Esophagus muscularis mucosa (tissue), 4 donors: ENCODE results near the gene NHP2.

Experiments
- EP300 ChIP-seq: sonication (generic); formaldehyde crosslinking; IDR thresholded peaks from one replicate; pipeline ENCODE4 v1.6.1; 2017; ENCODE audit warnings: antibody characterized with exemption
- POLR2A ChIP-seq: fragments of 450-650 bp; IDR thresholded peaks from one replicate; pipeline ENCODE4 v1.6.1; 2017; ENCODE audit warnings: antibody characterized with exemption, moderate library complexity, mild to moderate bottlenecking, low read depth
- POLR2AphosphoS5 ChIP-seq, 2 donors: sonication (generic); formaldehyde crosslinking; IDR thresholded peaks; one replicate each; pipeline ENCODE4 v1.6.1; 2017; ENCODE audit warnings: antibody characterized with exemption in 2 of 2
- TF ChIP-seq, protein P1 (sequence below), 3 experiments: fragments of 200-600 bp in 2 of 3; fragments of 450-650 bp in 1 of 3; sonication (generic) in 2 of 3; IDR thresholded peaks; one replicate each; pipeline ENCODE4 v1.5.1; 2017 to 2019; ENCODE audit warnings: antibody characterized with exemption in 3 of 3, mild to moderate bottlenecking in 2 of 3, moderate library complexity in 1 of 3

DNA sequence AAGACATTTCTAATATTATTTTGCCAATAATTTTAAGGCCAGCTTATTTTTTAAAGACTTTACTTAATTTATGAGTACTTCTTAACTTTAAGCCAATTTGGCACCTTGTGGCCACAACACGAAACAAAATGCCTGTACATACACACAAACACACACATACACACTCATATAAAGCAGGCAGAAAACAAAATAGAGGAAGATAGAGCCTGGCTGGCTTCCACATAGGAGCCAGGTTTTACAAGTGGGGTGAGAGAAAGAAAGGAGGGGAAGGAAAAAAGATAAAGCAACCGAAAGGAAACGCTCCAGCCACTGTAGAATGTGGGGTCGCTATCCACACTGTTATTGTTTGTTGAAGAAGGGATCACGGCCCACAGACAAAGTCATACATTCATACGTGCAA, 23.1 kb upstream of the NHP2 start:
- TF ChIP-seq, protein P1, sequence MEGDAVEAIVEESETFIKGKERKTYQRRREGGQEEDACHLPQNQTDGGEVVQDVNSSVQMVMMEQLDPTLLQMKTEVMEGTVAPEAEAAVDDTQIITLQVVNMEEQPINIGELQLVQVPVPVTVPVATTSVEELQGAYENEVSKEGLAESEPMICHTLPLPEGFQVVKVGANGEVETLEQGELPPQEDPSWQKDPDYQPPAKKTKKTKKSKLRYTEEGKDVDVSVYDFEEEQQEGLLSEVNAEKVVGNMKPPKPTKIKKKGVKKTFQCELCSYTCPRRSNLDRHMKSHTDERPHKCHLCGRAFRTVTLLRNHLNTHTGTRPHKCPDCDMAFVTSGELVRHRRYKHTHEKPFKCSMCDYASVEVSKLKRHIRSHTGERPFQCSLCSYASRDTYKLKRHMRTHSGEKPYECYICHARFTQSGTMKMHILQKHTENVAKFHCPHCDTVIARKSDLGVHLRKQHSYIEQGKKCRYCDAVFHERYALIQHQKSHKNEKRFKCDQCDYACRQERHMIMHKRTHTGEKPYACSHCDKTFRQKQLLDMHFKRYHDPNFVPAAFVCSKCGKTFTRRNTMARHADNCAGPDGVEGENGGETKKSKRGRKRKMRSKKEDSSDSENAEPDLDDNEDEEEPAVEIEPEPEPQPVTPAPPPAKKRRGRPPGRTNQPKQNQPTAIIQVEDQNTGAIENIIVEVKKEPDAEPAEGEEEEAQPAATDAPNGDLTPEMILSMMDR (IDR thresholded peaks at IDR 0.05) = no peak
- no peak for TF ChIP-seq POLR2A
- no peak for TF ChIP-seq POLR2AphosphoS5 (IDR thresholded peaks at IDR 0.05)
- TF ChIP-seq EP300 = no peak
